Measurements from ENCODE around the gene FAM180B.

Gene FAM180B

GRCh38 chr11:47607380-47607779 is 20.9 kb downstream of the FAM180B start:
- ATAC-seq: peak; percentile 82
- no peak for TF ChIP-seq GLIS3 (CRISPR knock-in tag; IDR thresholded peaks at IDR 0.05)
- no peak for TF ChIP-seq ESRRG (CRISPR knock-in tag; IDR thresholded peaks at IDR 0.05)
- TF ChIP-seq TCF4 (CRISPR knock-in tag; IDR thresholded peaks at IDR 0.05; ENCODE audit: borderline replicate concordance): no peak; the same call in 1 of the 2 replicates
- TF ChIP-seq TOX (CRISPR knock-in tag; IDR thresholded peaks at IDR 0.05; ENCODE audit: borderline replicate concordance): no peak

DNA sequence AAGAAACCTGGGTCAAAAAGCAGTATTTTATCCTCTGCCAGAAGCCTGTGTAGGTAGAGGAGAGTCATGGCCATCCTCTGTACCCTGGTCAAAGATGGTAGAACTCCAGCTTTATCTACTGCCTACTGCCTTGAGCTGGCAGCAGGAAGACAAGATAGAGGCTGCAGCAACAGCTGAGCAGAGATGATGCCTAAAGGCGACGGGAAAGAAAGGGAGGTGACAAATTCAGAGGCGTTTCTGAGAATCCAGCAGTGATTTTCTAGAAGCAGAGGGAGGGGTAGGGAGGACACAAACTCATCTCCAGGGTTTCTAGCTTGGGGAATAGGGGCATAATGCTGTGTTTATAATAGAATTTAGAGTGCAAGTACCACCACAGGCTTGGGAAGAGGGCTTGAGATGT is 23.2 kb downstream of the FAM180B start:
- ATAC-seq: no peak

DNA sequence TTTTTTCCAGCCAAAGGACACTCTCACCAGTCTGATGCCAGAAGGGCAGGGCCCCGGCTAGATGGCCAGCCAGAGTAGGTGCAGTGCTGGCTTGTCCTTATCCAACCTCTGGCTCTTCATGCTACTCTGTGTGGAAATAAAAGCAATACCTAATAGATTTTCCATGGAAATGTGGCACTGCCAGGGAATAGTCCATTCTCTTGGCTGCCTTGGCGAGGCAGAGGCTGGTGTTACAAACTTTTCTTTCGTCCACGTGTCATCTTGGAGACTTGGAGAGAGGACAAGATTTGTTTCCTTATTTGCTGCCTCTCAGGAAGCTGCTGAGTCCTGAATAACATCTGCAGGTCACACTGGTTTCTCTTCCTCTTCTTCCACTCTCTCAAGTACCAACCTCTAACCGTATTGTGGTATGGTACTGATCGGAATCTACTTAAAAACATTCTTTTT is 24.9 kb downstream of the FAM180B start:
- no peak for ATAC-seq
- TF ChIP-seq PPARA (CRISPR knock-in tag; IDR thresholded peaks at IDR 0.05; ENCODE audit: borderline replicate concordance): no peak
- no peak for TF ChIP-seq OSR1 (CRISPR knock-in tag; IDR thresholded peaks at IDR 0.05)
- TF ChIP-seq, protein P1, sequence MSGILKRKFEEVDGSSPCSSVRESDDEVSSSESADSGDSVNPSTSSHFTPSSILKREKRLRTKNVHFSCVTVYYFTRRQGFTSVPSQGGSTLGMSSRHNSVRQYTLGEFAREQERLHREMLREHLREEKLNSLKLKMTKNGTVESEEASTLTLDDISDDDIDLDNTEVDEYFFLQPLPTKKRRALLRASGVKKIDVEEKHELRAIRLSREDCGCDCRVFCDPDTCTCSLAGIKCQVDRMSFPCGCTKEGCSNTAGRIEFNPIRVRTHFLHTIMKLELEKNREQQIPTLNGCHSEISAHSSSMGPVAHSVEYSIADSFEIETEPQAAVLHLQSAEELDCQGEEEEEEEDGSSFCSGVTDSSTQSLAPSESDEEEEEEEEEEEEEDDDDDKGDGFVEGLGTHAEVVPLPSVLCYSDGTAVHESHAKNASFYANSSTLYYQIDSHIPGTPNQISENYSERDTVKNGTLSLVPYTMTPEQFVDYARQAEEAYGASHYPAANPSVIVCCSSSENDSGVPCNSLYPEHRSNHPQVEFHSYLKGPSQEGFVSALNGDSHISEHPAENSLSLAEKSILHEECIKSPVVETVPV (CRISPR knock-in tag; IDR thresholded peaks at IDR 0.05): no peak
- no peak for TF ChIP-seq ISL1 (CRISPR knock-in tag; IDR thresholded peaks at IDR 0.05)
- no peak for TF ChIP-seq ESRRG (CRISPR knock-in tag; IDR thresholded peaks at IDR 0.05)
- no peak for TF ChIP-seq CREB5 (CRISPR knock-in tag; IDR thresholded peaks at IDR 0.05; ENCODE audit: low read depth)
- TF ChIP-seq CSDC2 (CRISPR knock-in tag; IDR thresholded peaks at IDR 0.05): no peak

More for the DNA sequence above, 23.2 kb downstream of the FAM180B start:
- TF ChIP-seq RARB (CRISPR knock-in tag; IDR thresholded peaks at IDR 0.05): no peak
- TF ChIP-seq, protein P1 (CRISPR knock-in tag; IDR thresholded peaks at IDR 0.05): no peak

GRCh38 chr11:47615249-47615648 is 28.8 kb downstream of the FAM180B start:
- no peak for TF ChIP-seq OSR1 (CRISPR knock-in tag; IDR thresholded peaks at IDR 0.05)
- TF ChIP-seq ESRRG (CRISPR knock-in tag; IDR thresholded peaks at IDR 0.05): no peak
- TF ChIP-seq TOX (CRISPR knock-in tag; IDR thresholded peaks at IDR 0.05; ENCODE audit: borderline replicate concordance): no peak
- TF ChIP-seq, protein P2, sequence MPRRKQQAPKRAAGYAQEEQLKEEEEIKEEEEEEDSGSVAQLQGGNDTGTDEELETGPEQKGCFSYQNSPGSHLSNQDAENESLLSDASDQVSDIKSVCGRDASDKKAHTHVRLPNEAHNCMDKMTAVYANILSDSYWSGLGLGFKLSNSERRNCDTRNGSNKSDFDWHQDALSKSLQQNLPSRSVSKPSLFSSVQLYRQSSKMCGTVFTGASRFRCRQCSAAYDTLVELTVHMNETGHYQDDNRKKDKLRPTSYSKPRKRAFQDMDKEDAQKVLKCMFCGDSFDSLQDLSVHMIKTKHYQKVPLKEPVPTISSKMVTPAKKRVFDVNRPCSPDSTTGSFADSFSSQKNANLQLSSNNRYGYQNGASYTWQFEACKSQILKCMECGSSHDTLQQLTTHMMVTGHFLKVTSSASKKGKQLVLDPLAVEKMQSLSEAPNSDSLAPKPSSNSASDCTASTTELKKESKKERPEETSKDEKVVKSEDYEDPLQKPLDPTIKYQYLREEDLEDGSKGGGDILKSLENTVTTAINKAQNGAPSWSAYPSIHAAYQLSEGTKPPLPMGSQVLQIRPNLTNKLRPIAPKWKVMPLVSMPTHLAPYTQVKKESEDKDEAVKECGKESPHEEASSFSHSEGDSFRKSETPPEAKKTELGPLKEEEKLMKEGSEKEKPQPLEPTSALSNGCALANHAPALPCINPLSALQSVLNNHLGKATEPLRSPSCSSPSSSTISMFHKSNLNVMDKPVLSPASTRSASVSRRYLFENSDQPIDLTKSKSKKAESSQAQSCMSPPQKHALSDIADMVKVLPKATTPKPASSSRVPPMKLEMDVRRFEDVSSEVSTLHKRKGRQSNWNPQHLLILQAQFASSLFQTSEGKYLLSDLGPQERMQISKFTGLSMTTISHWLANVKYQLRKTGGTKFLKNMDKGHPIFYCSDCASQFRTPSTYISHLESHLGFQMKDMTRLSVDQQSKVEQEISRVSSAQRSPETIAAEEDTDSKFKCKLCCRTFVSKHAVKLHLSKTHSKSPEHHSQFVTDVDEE (CRISPR knock-in tag; IDR thresholded peaks at IDR 0.05): no peak
- no peak for TF ChIP-seq ARNTL (CRISPR knock-in tag; IDR thresholded peaks at IDR 0.05; ENCODE audit: borderline replicate concordance, low read depth)
- TF ChIP-seq TCF4 (CRISPR knock-in tag; IDR thresholded peaks at IDR 0.05; ENCODE audit: borderline replicate concordance): no peak
- ATAC-seq: no peak

GRCh38 chr11:47616726-47617416 is 30.4 kb downstream of the FAM180B start:
- no peak for TF ChIP-seq ZFP3 (CRISPR knock-in tag; IDR thresholded peaks at IDR 0.05)
- TF ChIP-seq ZC3H10 (CRISPR knock-in tag; IDR thresholded peaks at IDR 0.05): no peak
- no peak for TF ChIP-seq TCF4 (CRISPR knock-in tag; IDR thresholded peaks at IDR 0.05; ENCODE audit: borderline replicate concordance)
- no peak for TF ChIP-seq CREB5 (CRISPR knock-in tag; IDR thresholded peaks at IDR 0.05; ENCODE audit: low read depth)
- no peak for TF ChIP-seq ISL1 (CRISPR knock-in tag; IDR thresholded peaks at IDR 0.05)
- TF ChIP-seq, protein P3, sequence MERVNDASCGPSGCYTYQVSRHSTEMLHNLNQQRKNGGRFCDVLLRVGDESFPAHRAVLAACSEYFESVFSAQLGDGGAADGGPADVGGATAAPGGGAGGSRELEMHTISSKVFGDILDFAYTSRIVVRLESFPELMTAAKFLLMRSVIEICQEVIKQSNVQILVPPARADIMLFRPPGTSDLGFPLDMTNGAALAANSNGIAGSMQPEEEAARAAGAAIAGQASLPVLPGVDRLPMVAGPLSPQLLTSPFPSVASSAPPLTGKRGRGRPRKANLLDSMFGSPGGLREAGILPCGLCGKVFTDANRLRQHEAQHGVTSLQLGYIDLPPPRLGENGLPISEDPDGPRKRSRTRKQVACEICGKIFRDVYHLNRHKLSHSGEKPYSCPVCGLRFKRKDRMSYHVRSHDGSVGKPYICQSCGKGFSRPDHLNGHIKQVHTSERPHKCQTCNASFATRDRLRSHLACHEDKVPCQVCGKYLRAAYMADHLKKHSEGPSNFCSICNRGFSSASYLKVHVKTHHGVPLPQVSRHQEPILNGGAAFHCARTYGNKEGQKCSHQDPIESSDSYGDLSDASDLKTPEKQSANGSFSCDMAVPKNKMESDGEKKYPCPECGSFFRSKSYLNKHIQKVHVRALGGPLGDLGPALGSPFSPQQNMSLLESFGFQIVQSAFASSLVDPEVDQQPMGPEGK (CRISPR knock-in tag; IDR thresholded peaks at IDR 0.05; ENCODE audit: borderline replicate concordance): no peak
- no peak for TF ChIP-seq ZNF565 (CRISPR knock-in tag; conservative IDR thresholded peaks at IDR 0.05; ENCODE audit: low read depth)
- no peak for TF ChIP-seq TOX (CRISPR knock-in tag; IDR thresholded peaks at IDR 0.05; ENCODE audit: borderline replicate concordance)
- TF ChIP-seq SNAI2 (CRISPR knock-in tag; IDR thresholded peaks at IDR 0.05): no peak
- TF ChIP-seq ZNF8 (CRISPR knock-in tag; IDR thresholded peaks at IDR 0.05): no peak
- no peak for TF ChIP-seq ESRRG (CRISPR knock-in tag; IDR thresholded peaks at IDR 0.05)
- peak; percentile 94 for ATAC-seq

Data from SK-N-SH treated with all-trans-retinoic acid at 6 μM for 48 hours (cell line).